H9 (cell line): ENCODE data around the gene CLEC2L. TPM values are rescaled to one million over a fixed set of nuclear protein-coding genes. Genes with fewer than 3 reads are reported as not detected.

Source experiments
- DNase-seq: peaks from one replicate; pipeline ENCODE4 v3.0.0-alpha.2; 2017
- H2AFZ ChIP-seq: one replicate; pipeline ENCODE4 v1.6.1; 2013; ENCODE audit warnings: mild to moderate bottlenecking, low read length, control low read depth, moderate library complexity
- H2AK5ac ChIP-seq: 2 replicates; pipeline ENCODE4 v1.6.1; 2013; ENCODE audit warnings: low read length, control low read depth, mixed read lengths; ENCODE audit not compliant: insufficient read length
- H2BK120ac ChIP-seq: one replicate; pipeline ENCODE4 v1.6.1; 2013; ENCODE audit warnings: low read depth, mild to moderate bottlenecking, low read length, control low read depth, inconsistent platforms; ENCODE audit not compliant: poor library complexity, severe bottlenecking
- H2BK12ac ChIP-seq: 2 replicates; pipeline ENCODE4 v1.6.1; 2013; ENCODE audit warnings: low read length, control low read depth, mixed read lengths, low read depth; ENCODE audit not compliant: insufficient read length
- H2BK15ac ChIP-seq: 2 replicates; pipeline ENCODE4 v1.6.1; 2013; ENCODE audit warnings: low read depth, low read length, control low read depth
- H2BK20ac ChIP-seq: one replicate; pipeline ENCODE4 v1.6.1; 2013; ENCODE audit warnings: low read depth, mild to moderate bottlenecking, low read length, control low read depth, inconsistent platforms; ENCODE audit not compliant: poor library complexity, severe bottlenecking
- H2BK5ac ChIP-seq: 2 replicates; pipeline ENCODE4 v1.6.1; 2013; ENCODE audit warnings: low read length, control low read depth, mixed read lengths; ENCODE audit not compliant: insufficient read length
- H3K14ac ChIP-seq: 2 replicates; pipeline ENCODE4 v1.6.1; 2013; ENCODE audit warnings: low read length, control low read depth; ENCODE audit not compliant: insufficient read depth
- H3K18ac ChIP-seq: 2 replicates; pipeline ENCODE4 v1.6.1; 2013; ENCODE audit warnings: low read depth, mild to moderate bottlenecking, mixed read lengths, low read length, control low read depth; ENCODE audit not compliant: insufficient read length
- H3K23ac ChIP-seq: 2 replicates; pipeline ENCODE4 v1.6.1; 2013; ENCODE audit warnings: low read length, control low read depth, mixed read lengths, low read depth; ENCODE audit not compliant: insufficient read length
- H3K23me2 ChIP-seq: 2 replicates; pipeline ENCODE4 v1.6.1; 2013; ENCODE audit warnings: low read depth, mild to moderate bottlenecking, mixed read lengths, low read length, control low read depth; ENCODE audit not compliant: insufficient read length, poor library complexity, severe bottlenecking
- H3K27ac ChIP-seq: 2 replicates; pipeline ENCODE4 v1.5.1; 2013; ENCODE audit warnings: low read length, control low read depth, mixed read lengths, low read depth; ENCODE audit not compliant: insufficient read length
- H3K27me3 ChIP-seq: 2 replicates; pipeline ENCODE4 v1.6.1; 2013; ENCODE audit warnings: low read length, control low read depth, inconsistent platforms; ENCODE audit not compliant: insufficient read depth
- H3K4ac ChIP-seq: 2 replicates; pipeline ENCODE4 v1.6.1; 2013; ENCODE audit warnings: low read depth, mild to moderate bottlenecking, control low read depth, inconsistent platforms, low read length, moderate library complexity
- H3K4me1 ChIP-seq: 2 replicates; pipeline ENCODE4 v1.6.1; 2013; ENCODE audit warnings: low read length, control low read depth, inconsistent platforms; ENCODE audit not compliant: insufficient read depth
- H3K4me2 ChIP-seq: 2 replicates; pipeline ENCODE4 v1.6.1; 2013; ENCODE audit warnings: low read length, control low read depth, mixed read lengths; ENCODE audit not compliant: insufficient read length, insufficient read depth
- H3K56ac ChIP-seq: 2 replicates; pipeline ENCODE4 v1.6.1; 2013; ENCODE audit warnings: low read depth, mild to moderate bottlenecking, mixed read lengths, low read length, control low read depth; ENCODE audit not compliant: insufficient read length
- H3K79me1 ChIP-seq: 2 replicates; pipeline ENCODE4 v1.6.1; 2013; ENCODE audit warnings: low read depth, mild to moderate bottlenecking, moderate library complexity, low read length, control low read depth, inconsistent platforms; ENCODE audit not compliant: insufficient read depth, poor library complexity, severe bottlenecking
- H3K79me2 ChIP-seq: 2 replicates; pipeline ENCODE4 v1.6.1; 2013; ENCODE audit warnings: low read length, control low read depth, inconsistent platforms; ENCODE audit not compliant: insufficient read depth
- H3K9ac ChIP-seq: 2 replicates; pipeline ENCODE4 v1.6.1; 2013; ENCODE audit warnings: low read length, control low read depth, mixed read lengths; ENCODE audit not compliant: insufficient read length; ENCODE audit errors: extremely low read depth
- H3K9me3 ChIP-seq: one replicate; pipeline ENCODE4 v1.6.1; 2013; ENCODE audit warnings: low read depth, low read length, inconsistent platforms; ENCODE audit not compliant: control insufficient read depth
- H3T11ph ChIP-seq: one replicate; pipeline ENCODE4 v1.6.1; 2013; ENCODE audit warnings: mild to moderate bottlenecking, low read length, control low read depth, inconsistent platforms
- H4K20me1 ChIP-seq: one replicate; pipeline ENCODE4 v1.6.1; 2013; ENCODE audit not compliant: control insufficient read depth, insufficient read length, insufficient read depth
- H4K5ac ChIP-seq: 2 replicates; pipeline ENCODE4 v1.6.1; 2013; ENCODE audit warnings: low read depth, mild to moderate bottlenecking, mixed read lengths, low read length, control low read depth; ENCODE audit not compliant: insufficient read length
- H4K8ac ChIP-seq: replicated peaks from 2 replicates; pipeline ENCODE4 v1.6.1; 2013; ENCODE audit warnings: low read length, control low read depth, mixed read lengths, low read depth; ENCODE audit not compliant: insufficient read length
- H4K91ac ChIP-seq: 2 replicates; pipeline ENCODE4 v1.6.1; 2013; ENCODE audit warnings: low read depth, mild to moderate bottlenecking, moderate library complexity, mixed read lengths, low read length, control low read depth; ENCODE audit not compliant: insufficient read length
- H3K27ac Mint-ChIP-seq, 3 experiments: 2 replicates in 2 of 3; 3 replicates in 1 of 3; pipeline ENCODE4 v1.8.0; 2020 to 2021; ENCODE audit warnings: mixed read lengths in 3 of 3, mild to moderate bottlenecking in 1 of 3, moderate library complexity in 1 of 3
- H3K27me3 Mint-ChIP-seq: 2 replicates; pipeline ENCODE4 v1.8.0; 2021; ENCODE audit warnings: low read depth, mild to moderate bottlenecking, moderate library complexity, mixed read lengths
- H3K36me3 Mint-ChIP-seq, 3 experiments: 2 replicates in 2 of 3; 3 replicates in 1 of 3; pipeline ENCODE4 v1.8.0; 2020 to 2021; ENCODE audit warnings: low read depth in 3 of 3, mixed read lengths in 3 of 3; ENCODE audit not compliant: insufficient read depth in 1 of 3
- H3K4me1 Mint-ChIP-seq, 2 experiments: 2 replicates each; pipeline ENCODE4 v1.8.0; 2020; ENCODE audit warnings: mixed read lengths in 2 of 2
- H3K4me3 Mint-ChIP-seq, 2 experiments: 2 replicates in 1 of 2; 3 replicates in 1 of 2; pipeline ENCODE4 v1.8.0; 2020 to 2021; ENCODE audit warnings: mild to moderate bottlenecking in 2 of 2, mixed read lengths in 2 of 2, moderate library complexity in 1 of 2
- H3K9me3 Mint-ChIP-seq, 2 experiments: 2 replicates in 1 of 2; 3 replicates in 1 of 2; pipeline ENCODE4 v1.8.0; 2020; ENCODE audit warnings: mild to moderate bottlenecking in 2 of 2, mixed read lengths in 2 of 2, moderate library complexity in 1 of 2
- WGBS: extraction: QIAGEN DNeasy Blood & Tissue Kit; methylation state at CpG from one replicate; pipeline ENCODE4 v1.1.7; 2013; ENCODE audit warnings: missing lambda C conversion rate, low lambda C conversion rate, mixed read lengths; ENCODE audit not compliant: insufficient read length; ENCODE audit errors: extremely low coverage; 5-methylcytosine and 5-hydroxymethylcytosine counted together
- total RNA-seq: library from RNA; stranded (reverse); gene quantifications from 2 replicates; pipeline ENCODE4 v1.2.1, GENCODE V29; 2021
- TF ChIP-seq, protein P1 (sequence below): fragments of 200-600 bp; sonication (generic); conservative IDR thresholded peaks from 3 replicates; pipeline ENCODE4 v1.8.0; 2021; ENCODE audit warnings: antibody characterized with exemption, mild to moderate bottlenecking

The CLEC2L gene
- total RNA-seq, 1 experiment from 2014 or later, result 0.74 TPM

- Histone ChIP-seq H3K4ac (no peak overlapping the region), H2AFZ (no peak overlapping the region), H3K4me1 (no peaks in the 10 kb centered on the region), H4K5ac (no peak overlapping the region), H2BK120ac (no peak overlapping the region), H3K23ac (no peak overlapping the region), H4K20me1 (no peaks in the 10 kb centered on the region), H3K27ac (no peak overlapping the region), H2BK5ac (no peak overlapping the region), H3K9me3 (no peaks in the 10 kb centered on the region), H4K8ac (no peak overlapping the region), H3K23me2 (no peaks in the 10 kb centered on the region), H3K56ac (no peak overlapping the region), H3K27me3 (no peaks in the 10 kb centered on the region), H3K4me2 (no peak overlapping the region), H4K91ac (no peak overlapping the region), H2BK12ac (no peak overlapping the region), H3K18ac (no peak overlapping the region), H3K79me1 (no peaks in the 10 kb centered on the region), H3K9ac (no peak overlapping the region), H2BK20ac (no peak overlapping the region), H2AK5ac (no peak overlapping the region), H3T11ph (no peak overlapping the region), H2BK15ac (no peak overlapping the region), H3K14ac (no peak overlapping the region), H3K79me2 (no peaks in the 10 kb centered on the region)
- H3K27ac Mint-ChIP-seq, result no peak overlapping the region
- TF ChIP-seq, protein P1, sequence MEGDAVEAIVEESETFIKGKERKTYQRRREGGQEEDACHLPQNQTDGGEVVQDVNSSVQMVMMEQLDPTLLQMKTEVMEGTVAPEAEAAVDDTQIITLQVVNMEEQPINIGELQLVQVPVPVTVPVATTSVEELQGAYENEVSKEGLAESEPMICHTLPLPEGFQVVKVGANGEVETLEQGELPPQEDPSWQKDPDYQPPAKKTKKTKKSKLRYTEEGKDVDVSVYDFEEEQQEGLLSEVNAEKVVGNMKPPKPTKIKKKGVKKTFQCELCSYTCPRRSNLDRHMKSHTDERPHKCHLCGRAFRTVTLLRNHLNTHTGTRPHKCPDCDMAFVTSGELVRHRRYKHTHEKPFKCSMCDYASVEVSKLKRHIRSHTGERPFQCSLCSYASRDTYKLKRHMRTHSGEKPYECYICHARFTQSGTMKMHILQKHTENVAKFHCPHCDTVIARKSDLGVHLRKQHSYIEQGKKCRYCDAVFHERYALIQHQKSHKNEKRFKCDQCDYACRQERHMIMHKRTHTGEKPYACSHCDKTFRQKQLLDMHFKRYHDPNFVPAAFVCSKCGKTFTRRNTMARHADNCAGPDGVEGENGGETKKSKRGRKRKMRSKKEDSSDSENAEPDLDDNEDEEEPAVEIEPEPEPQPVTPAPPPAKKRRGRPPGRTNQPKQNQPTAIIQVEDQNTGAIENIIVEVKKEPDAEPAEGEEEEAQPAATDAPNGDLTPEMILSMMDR, result no peak
- no peaks in the 10 kb centered on the region for H3K9me3 Mint-ChIP-seq
- H3K27me3 Mint-ChIP-seq, result no peaks in the 10 kb centered on the region
- H3K36me3 Mint-ChIP-seq, result peaks cover 0 to 8% (median 3%) of the 10 kb centered on the region in 3 experiments; a peak in 6 of 7 replicates
- DNase-seq, result no peak
- no peak overlapping the region for H3K4me3 Mint-ChIP-seq
- H3K4me1 Mint-ChIP-seq, result peaks cover 3 to 10% of the 10 kb centered on the region in 2 experiments
- WGBS, result no CpG with 5 or more reads among the region's 3 CpGs
Measured at GRCh38 chr7:139586286-139586685, 62.8 kb downstream of the CLEC2L start.
